HUES6 (cell line): Measurements from ENCODE around the gene MSI2.

Source experiments
- H3K27ac ChIP-seq: 2 replicates; pipeline ENCODE4 v1.7.0; 2013; ENCODE audit warnings: low read depth, mild to moderate bottlenecking, low read length, inconsistent platforms
- H3K27me3 ChIP-seq: 2 replicates; pipeline ENCODE4 v1.6.1; 2013; ENCODE audit warnings: low read length; ENCODE audit not compliant: control insufficient read depth, insufficient read depth
- H3K36me3 ChIP-seq: 2 replicates; pipeline ENCODE4 v1.6.1; 2013; ENCODE audit warnings: low read length; ENCODE audit not compliant: control insufficient read depth, insufficient read depth
- H3K4me1 ChIP-seq: 2 replicates; pipeline ENCODE4 v1.6.1; 2013; ENCODE audit warnings: low read length; ENCODE audit not compliant: control insufficient read depth, insufficient read depth
- H3K4me3 ChIP-seq: 2 replicates; pipeline ENCODE4 v1.5.1; 2013; ENCODE audit warnings: low read depth, low read length
- H3K9ac ChIP-seq: one replicate; pipeline ENCODE4 v1.6.1; 2013; ENCODE audit warnings: mild to moderate bottlenecking, low read length
- H3K9me3 ChIP-seq: 2 replicates; pipeline ENCODE4 v1.6.1; 2013; ENCODE audit warnings: low read depth, low read length; ENCODE audit not compliant: control insufficient read depth, insufficient read depth

Gene MSI2

DNA sequence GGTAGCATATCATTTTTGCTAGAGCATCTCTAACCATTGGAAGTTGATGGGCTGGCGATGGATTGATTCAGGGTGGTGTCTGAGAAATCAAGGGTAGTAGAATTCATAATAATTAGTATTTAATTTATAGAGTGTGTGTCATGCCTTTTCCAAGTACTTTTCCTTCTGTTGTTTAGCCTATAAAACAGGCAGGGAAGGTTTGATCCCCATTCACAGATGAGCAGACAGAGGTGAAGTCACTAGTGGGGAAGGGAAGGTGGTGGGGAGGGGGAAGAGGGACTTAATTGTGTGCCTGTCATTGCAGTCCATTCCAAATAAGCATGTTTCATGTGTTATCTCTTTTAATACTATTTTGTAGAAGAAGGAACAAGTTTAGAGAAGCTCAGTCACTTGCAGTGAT, 131.3 kb downstream of the MSI2 start:
- Histone ChIP-seq H3K27me3 (no peaks in the 10 kb centered on the region), H3K36me3 (no peaks in the 10 kb centered on the region), H3K9me3 (peaks cover 25% of the 10 kb centered on the region), H3K27ac (no peak overlapping the region), H3K9ac (no peak overlapping the region), H3K4me3 (no peak overlapping the region), H3K4me1 (peaks cover 24% of the 10 kb centered on the region)

DNA sequence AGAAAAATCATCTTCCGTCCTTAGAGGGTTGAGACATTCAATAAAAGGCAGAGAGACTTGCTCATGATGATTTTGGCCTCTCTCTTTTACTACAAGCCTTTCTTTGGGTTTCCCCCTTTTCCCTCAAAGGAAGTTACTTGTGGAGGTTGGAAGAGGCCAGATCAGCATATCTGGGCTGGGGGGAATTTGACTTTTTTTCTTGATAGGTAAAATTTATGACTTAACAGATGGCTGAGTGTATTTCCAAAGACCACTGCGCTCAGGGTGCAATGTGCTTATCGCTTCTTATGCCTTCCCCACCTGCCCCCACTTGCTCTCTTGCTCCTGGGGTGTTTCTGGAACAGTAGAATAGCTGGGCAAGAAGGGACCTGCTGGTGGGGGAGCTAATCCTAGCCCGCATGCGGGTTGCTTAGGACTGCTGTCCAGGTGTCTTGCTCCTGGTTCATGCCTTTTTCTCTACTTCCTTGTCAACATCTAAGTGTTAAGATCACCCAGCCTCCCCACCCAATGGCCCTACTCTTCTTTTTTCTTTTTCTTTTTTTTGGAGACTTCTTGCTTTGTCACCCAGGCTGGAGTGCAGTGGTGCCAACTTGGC, 131.9 kb downstream of the MSI2 start:
- Histone ChIP-seq H3K36me3 (peaks cover 1% of the 10 kb centered on the region; the same call in 1 of the 2 replicates), H3K9me3 (peaks cover 30% of the 10 kb centered on the region), H3K27ac (no peak overlapping the region)

DNA sequence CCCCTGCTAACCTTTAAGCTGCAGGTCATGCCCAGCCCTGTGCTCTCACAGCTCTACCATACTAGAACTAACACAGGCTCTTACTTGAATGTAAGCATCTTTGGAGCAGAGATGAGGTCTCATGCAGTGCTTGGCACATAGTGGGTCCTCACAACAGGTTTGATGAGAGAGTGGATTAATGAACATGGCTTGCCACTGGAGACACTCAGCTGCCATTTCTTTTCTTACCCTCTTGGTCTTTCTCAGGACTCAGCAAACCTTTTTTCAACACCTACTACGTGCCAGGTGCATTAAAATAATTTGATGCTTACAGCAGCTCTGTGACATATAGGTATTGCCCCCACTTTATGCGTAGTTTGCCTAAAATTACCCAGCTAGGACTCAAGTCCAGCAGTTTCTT, 133.2 kb downstream of the MSI2 start:
- no peak overlapping the region for H3K9ac ChIP-seq
- peaks cover 30% of the 10 kb centered on the region for H3K9me3 ChIP-seq
- H3K4me1 ChIP-seq, result peaks cover 24% of the 10 kb centered on the region
- no peaks in the 10 kb centered on the region for H3K27me3 ChIP-seq
- H3K27ac ChIP-seq, result no peak overlapping the region
- H3K36me3 ChIP-seq, result peaks cover 3% of the 10 kb centered on the region; the same call in 1 of the 2 replicates
- no peak overlapping the region for H3K4me3 ChIP-seq

More for the DNA sequence above, 131.9 kb downstream of the MSI2 start:
- Histone ChIP-seq H3K27me3 (no peaks in the 10 kb centered on the region), H3K9ac (no peak overlapping the region), H3K4me3 (no peak overlapping the region), H3K4me1 (peaks cover 24% of the 10 kb centered on the region)

DNA sequence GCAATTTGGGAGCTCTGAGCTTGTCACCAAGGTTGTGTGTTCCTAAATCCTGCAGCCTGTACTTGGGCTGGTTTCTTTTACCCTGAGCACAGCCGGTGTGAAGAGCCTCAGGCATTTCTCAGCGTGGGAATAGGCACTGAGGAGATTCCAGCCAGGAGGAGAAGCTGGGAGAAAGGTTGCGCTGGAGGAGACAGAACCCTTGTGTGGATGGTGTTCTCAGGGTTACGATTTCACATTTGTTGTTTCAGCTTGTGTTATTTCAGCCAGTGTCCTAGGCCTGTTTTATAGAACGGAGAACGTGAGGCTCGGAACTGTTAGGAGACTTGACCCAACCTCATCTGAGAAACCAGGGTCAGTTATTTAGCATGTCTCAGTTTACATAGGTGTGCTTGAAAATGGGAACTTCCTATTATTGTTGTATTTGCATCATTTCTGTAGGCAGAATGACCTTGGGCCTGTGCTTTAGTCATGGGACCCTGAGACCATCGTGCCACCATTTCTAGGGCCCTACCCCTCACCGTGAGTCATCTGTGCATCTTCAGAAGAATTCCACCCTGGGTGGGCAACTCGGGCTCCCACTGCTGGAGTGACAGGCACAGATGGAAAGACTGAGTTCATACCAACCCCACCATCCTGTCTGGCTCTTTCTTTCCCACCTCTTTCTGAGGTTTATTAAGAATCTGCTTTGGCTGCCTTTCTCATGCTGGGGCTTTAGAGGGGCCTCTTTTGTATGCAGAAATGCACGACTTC, 134.9 kb downstream of the MSI2 start:
- Histone ChIP-seq H3K4me3 (no peak overlapping the region), H3K9me3 (peaks cover 30% of the 10 kb centered on the region), H3K27me3 (no peaks in the 10 kb centered on the region), H3K4me1 (peaks cover 32% of the 10 kb centered on the region), H3K27ac (no peak overlapping the region), H3K9ac (no peak overlapping the region), H3K36me3 (peaks cover 3% of the 10 kb centered on the region; the same call in 1 of the 2 replicates)

DNA sequence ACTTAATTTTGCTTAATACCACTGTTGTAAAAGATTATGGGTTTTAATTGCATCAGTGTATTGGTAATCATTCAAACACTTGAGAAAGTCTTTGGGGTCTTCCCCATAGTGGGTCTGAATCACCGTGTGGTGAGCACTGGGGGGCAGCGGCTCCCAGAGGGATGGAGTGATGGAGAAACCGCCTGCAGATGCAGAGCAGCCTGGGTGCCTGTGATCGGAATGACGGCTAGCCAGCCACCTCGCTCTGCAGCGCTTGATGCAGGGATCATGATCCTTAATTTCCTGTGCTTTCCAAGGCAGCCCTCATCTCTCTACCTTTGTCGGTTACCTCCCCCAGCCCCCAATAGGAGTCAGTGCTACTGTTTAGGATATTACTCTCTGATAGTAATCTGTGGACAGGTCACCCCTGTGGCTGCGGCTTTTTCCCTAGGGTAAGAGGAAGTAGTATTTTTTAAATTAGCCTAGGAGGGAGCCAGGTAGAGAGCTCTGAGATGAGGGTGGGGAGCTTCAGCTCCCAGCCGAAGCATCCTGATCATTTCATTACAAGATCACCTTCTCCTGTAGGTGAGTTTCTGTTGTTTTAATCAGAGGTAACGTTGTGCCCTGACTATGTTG, 135.6 kb downstream of the MSI2 start:
- H3K27ac ChIP-seq, result no peak overlapping the region
- H3K27me3 ChIP-seq, result no peaks in the 10 kb centered on the region
- peaks cover 24% of the 10 kb centered on the region for H3K9me3 ChIP-seq
- no peak overlapping the region for H3K9ac ChIP-seq
- H3K4me1 ChIP-seq, result peaks cover 37% of the 10 kb centered on the region
- H3K36me3 ChIP-seq, result peaks cover 3% of the 10 kb centered on the region; the same call in 1 of the 2 replicates
- H3K4me3 ChIP-seq, result no peak overlapping the region

DNA sequence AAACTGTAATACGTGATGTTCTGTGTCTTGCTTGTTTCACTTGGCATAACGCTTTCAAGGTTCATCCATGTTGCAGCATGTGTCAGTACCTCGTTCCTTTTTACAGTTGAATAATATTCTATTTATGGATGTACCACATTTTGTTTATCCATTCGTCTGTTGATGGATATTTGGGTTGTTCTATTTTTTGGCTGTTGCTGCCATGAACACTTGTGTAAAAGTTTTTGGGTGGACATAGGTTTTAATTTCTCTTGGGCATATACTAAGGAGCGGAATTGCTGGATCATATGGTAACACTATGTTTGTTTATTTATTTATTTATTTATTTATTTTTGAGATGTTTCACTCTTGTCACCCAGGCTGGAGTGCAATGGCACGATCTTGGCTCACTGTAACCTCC, 137.0 kb downstream of the MSI2 start:
- Histone ChIP-seq H3K4me1 (peaks cover 37% of the 10 kb centered on the region), H3K9me3 (peaks cover 13% of the 10 kb centered on the region), H3K4me3 (no peak overlapping the region)

DNA sequence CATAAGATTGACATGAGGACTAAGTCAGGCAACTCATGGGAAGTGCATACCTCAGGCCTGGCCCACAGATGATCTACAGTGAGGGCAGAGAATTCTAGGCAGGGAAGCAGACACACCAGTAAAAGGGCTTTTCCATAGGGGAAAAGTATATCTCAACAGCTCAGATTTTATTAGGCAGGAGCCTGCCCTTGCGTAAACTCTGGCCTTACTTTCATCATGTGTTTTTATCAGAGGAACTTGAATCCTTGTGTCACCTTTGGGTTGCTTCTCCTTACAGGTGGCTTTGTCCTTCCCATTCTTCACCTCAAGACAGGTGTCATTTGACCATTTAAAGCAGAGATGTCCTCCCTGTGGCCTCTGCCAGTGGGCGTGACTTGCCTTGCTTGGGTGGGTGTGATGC, 138.1 kb downstream of the MSI2 start:
- Histone ChIP-seq H3K27ac (no peak overlapping the region), H3K9me3 (peaks cover 13% of the 10 kb centered on the region), H3K4me3 (no peak overlapping the region), H3K9ac (no peak overlapping the region), H3K36me3 (peaks cover 3% of the 10 kb centered on the region; the same call in 1 of the 2 replicates), H3K4me1 (peaks cover 37% of the 10 kb centered on the region), H3K27me3 (no peaks in the 10 kb centered on the region)

More for the DNA sequence above, 137.0 kb downstream of the MSI2 start:
- Histone ChIP-seq H3K27ac (no peak overlapping the region), H3K9ac (no peak overlapping the region), H3K36me3 (peaks cover 3% of the 10 kb centered on the region; the same call in 1 of the 2 replicates), H3K27me3 (no peaks in the 10 kb centered on the region)

DNA sequence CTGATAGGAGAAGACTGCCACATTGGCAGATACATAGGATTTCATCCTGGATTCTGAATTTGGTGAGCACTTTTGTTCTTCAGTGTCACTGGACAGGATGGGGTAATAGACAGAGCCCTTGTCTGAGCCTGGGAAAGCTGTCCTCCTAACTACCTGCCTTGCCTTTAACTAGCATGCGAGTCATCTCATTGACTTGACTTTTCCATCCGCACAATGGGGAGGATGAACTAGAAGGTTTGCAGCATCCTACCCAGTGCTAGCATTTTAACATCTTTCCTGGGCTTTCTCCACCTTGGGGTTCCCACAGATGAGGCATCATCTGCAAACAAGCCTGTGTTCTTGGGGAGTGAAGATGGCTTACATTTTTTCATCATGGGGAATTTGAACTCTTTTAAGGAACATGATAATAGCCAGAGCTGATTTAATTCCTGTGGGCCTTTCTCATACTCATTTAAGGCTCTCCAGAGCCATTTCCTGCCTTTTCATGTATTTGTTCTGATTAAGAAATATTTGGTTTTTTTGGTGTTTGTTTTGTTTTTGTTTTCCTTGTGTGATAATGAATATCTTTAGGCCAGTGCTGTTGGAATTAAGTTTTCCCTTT, 139.5 kb downstream of the MSI2 start:
- Histone ChIP-seq H3K27ac (no peak overlapping the region), H3K4me3 (no peak overlapping the region), H3K9me3 (peaks cover 13% of the 10 kb centered on the region), H3K27me3 (no peaks in the 10 kb centered on the region), H3K9ac (no peak overlapping the region), H3K4me1 (peaks cover 33% of the 10 kb centered on the region), H3K36me3 (peaks cover 3% of the 10 kb centered on the region; the same call in 1 of the 2 replicates)

DNA sequence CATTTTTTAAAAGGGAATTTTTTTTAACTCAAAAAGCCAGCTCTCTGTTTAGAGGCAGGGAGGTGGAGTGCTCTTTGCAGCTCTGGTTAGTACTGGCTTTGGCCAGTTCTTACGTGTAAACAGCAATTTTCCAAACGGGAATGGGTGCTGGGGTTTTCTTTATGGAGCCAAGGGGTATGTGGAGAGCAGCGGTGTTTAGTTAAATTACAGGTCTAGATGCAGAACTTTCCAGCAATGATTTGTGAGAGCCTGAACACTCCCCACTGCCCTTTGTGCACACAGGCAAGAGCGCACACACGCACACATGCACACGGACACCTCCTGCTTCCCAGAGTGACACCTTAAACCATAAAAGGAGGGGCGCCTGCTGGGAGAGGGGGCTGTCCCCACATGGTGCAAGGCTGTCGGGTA, 140.2 kb downstream of the MSI2 start:
- Histone ChIP-seq H3K9me3 (peaks cover 13% of the 10 kb centered on the region), H3K4me3 (no peak overlapping the region), H3K9ac (no peak overlapping the region), H3K36me3 (peaks cover 7% of the 10 kb centered on the region; the same call in 1 of the 2 replicates), H3K4me1 (peaks cover 30% of the 10 kb centered on the region), H3K27ac (no peak overlapping the region), H3K27me3 (no peaks in the 10 kb centered on the region)

DNA sequence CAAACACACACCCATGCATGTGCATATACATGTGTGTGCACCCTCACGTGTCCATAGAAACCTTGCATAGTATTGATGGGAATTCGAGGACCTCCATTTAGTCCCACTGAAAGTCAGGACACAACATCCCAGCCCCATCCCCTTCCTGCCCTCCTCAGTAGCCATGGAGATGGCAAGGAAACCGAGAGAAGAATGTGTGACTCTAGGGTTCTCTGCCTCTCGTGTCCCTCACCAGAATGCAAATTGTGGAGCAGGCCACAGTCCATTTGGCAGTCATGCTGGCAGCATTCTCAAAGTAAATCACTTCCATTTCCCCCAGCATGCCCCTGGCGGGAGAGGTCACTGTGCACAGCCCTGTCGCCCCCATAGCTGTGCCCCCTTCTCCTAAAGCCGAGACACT, 141.1 kb downstream of the MSI2 start:
- Histone ChIP-seq H3K27ac (no peak overlapping the region), H3K36me3 (peaks cover 10% of the 10 kb centered on the region), H3K9ac (no peak overlapping the region), H3K4me1 (peaks cover 25% of the 10 kb centered on the region), H3K27me3 (no peaks in the 10 kb centered on the region), H3K9me3 (peaks cover 13% of the 10 kb centered on the region), H3K4me3 (no peak overlapping the region)

DNA sequence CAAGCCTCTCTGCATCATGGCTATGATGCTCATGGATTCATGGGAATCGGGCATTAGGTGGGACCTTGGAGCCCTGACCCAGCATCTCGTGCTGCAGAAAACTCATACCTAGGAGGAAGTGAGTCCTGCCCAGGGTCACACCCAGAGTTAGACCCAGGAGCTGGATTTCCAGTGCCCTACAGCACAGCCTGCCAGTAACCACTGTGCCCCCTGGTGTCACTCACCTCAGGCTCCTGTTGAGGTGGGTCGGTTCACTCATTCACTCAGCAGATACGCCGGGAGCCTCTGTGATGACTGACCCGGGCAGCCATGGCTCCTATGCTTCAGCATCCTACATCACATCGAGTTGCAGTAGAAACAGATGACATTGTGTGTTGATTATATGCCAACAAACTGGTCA, 143.4 kb downstream of the MSI2 start:
- peaks cover 25% of the 10 kb centered on the region for H3K4me1 ChIP-seq
- no peaks in the 10 kb centered on the region for H3K9me3 ChIP-seq
- H3K36me3 ChIP-seq, result peaks cover 9% of the 10 kb centered on the region; the same call in 1 of the 2 replicates
- H3K9ac ChIP-seq, result no peak overlapping the region
- no peak overlapping the region for H3K4me3 ChIP-seq
- no peak overlapping the region for H3K27ac ChIP-seq
- H3K27me3 ChIP-seq, result no peaks in the 10 kb centered on the region
